ENCODE results near the gene RPGRIP1L.

DNA sequence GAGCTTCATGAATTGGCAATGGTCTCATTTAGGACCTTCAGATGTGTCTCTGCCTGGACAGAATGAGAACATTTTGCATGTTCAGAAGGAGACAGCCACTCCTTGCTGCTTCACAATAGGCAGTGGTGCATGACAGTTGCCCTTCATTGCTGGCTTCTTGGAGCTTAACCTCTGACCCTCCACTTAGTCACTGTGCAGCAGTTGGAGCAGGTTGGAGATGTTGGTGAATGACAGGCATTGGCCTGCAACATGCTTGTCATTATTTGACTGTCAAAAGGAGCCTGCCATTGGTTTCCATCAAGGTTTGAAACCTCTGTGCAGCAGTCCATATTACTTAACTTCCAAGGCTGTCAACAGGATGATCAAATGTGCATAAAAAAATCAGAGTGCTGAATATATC, 23.0 kb upstream of the RPGRIP1L start:
- TF ChIP-seq, protein P1, sequence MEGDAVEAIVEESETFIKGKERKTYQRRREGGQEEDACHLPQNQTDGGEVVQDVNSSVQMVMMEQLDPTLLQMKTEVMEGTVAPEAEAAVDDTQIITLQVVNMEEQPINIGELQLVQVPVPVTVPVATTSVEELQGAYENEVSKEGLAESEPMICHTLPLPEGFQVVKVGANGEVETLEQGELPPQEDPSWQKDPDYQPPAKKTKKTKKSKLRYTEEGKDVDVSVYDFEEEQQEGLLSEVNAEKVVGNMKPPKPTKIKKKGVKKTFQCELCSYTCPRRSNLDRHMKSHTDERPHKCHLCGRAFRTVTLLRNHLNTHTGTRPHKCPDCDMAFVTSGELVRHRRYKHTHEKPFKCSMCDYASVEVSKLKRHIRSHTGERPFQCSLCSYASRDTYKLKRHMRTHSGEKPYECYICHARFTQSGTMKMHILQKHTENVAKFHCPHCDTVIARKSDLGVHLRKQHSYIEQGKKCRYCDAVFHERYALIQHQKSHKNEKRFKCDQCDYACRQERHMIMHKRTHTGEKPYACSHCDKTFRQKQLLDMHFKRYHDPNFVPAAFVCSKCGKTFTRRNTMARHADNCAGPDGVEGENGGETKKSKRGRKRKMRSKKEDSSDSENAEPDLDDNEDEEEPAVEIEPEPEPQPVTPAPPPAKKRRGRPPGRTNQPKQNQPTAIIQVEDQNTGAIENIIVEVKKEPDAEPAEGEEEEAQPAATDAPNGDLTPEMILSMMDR (IDR thresholded peaks at IDR 0.05): no peak
- TF ChIP-seq EZH2 (IDR thresholded peaks at IDR 0.05; ENCODE audit: borderline replicate concordance, insufficient read depth, low read depth, low read length, poor library complexity, severe bottlenecking): no peak
